Measurements from ENCODE around the gene PSMG1.
A peak's percentile ranks its signal among the peaks of the same experiment; 100 is the strongest.
"Not testable (repeated sequence)": the region's sequence is repeated elsewhere in the genome, so short reads cannot be mapped to it uniquely, and the experiment has no call there.

The PSMG1 gene

DNA sequence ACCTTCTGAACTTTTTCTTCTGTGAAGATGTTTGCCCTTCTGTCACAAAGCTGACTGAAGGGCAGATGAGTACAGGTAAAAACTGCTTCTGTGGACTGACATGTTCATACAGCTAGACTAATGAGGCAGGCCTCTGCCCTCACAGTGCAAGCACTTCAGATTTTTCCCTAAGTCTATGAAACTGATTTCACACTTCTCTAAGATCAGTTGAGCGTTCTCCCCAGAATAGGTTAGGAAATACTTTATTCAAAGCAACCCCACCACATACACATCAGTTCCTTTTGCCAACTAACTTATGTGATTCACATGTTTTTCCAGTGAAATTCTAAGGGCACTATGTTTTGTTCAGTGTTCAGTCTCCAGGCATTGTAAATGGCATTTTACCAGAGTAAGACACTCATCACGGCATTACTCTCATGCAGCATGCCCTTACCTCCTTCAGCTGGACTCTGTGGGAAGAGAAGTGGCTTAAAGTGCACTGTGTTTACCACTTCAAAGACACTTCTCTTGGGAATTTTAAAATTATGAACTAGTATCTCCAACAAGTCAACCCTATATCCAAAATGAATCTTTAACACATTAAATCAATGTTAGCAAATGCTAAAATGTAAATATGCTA lies 5.4 kb upstream of the PSMG1 start:
- no peak for DNase-seq (ENCODE audit: low read depth in 2 of 2)

DNA sequence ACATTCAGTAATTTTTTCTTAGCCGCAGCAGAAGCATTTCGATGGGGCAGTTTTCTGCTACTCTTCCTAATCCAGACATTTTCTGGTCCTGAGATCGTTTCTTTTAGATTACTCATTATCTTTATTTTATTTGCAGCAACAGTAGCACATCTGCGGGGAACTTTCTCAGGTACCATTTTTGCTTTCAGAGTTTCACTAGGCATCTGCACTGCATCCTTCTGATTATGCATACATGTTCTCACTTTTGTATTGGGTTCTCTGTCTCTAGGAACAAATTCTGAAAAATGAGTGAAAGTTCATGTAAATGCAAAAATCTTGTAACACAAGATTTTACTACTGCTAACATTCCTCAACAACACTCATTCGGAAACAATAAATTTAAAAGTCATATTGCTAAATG lies 3.9 kb upstream of the PSMG1 start:
- DNase-seq (ENCODE audit: low read depth in 2 of 2): no peak

DNA sequence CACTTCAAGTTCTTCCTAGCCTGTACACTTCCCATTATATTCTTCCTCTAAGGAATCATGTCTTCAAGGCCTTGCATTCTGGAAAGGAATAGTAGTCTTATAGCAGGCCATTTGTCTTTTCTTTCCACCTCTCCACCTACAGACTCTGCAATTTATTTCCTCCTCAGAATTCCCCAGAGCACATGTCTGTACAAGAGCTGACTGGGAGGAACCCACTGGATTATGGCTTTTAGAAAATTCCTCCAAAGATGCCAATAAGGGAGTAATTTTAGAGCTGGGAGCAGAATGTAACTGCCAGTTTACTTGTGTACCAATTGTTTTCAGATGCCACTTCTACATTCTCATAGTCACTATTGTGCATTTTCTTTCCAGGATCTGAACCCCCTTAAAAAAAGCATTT lies 3.4 kb upstream of the PSMG1 start:
- no peak for DNase-seq (ENCODE audit: low read depth in 2 of 2)

DNA sequence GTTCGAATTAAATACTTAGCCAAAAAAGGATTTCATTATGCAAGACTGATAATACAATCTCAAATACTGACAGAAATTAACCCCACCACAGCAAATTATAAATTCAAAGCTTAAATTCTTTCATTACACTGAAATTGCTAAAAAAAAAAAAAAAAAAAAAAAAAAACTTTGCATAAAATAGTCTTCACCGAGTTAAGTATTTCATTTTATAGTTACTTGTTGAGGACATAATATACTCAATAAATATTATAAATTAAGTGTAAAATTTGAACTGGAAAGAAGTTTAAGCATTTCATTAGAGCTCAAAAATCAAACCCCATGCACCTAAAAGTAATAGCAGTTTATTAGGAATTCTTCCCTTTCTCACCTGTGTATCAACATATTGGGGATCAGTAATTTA lies 1.9 kb upstream of the PSMG1 start:
- no peak for DNase-seq (ENCODE audit: low read depth in 2 of 2)

DNA sequence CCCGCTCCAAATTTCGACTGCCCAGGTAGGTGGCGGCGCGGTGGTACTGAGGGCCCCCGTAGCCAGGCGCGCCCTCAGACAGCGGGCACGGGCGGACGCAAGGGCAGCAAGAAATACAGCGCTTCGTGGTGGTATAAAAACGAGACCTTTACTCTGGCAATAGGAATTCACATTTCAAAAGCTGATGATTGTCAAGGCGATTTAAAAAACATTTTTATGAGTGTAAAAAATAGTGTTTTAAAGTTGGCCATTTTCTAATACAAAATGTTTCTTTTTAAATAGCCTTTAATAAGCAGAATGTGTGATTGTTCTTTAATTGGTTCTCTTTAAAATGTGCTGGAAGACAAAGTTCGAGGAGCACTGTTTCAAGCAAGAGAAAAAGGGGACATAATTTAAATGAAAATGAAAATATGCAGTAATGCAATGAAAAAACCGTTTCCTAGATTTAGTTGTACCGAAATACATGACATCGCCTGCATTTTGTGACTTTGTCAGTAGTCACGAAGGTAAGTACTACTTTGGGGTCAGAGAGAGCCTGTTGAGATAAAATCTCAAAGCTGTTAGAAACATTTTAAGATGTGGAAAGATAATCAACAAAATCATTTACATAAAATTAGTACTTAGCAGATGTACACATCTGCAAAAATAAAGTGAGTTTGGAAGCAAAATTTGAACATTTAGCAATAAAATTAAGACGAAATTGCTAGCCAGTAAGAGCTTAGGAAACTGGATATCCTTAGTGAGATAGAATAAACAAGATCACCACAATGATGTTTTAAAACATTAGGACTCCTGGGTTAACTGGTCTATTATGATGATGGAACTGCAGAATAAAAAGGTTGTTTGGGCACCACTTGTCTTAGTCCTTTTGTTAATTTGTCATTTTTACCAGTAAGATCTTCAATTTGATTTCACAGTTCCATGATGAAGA lies 1.1 kb upstream of the PSMG1 start:
- DNase-seq (ENCODE audit: low read depth in 2 of 2): no peak

DNA sequence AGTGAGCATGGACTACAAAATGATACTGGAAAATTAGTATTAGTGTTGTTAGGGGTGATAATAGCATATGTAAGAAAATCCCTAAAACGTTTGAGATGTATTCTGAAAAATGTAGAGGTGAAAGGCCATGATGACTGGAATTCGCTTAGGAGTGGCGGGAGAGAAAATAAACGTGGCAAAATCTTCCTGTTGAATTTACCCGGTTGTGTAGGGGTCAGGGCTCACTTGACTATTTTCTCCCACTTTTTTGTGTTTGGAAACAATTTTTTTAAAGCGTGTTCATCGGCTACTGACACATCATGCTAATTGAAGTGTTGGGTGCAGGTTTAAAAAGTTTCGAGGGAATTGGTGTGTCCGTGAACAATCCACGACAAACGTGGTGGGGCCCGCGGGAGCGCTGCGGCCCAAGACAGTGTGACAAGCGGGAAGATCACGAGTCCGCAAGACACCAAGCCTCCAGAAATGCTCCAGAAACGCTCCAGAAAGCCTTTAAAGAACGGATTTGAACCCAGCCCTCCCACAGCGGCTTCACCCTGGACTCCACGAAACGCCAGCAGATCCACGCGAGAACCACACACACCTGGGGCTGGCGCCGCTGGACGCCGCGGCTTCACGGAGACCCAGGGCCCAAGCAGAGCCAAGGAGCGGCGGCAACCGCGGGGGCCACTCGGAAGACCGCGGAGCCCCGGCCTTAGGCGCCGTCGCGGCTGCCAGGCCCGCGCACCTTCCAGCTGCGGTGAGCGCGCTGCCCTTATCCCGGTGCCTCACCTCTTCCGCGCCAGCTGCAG lies 573 bp downstream of the PSMG1 start:
- peak in 1 of 2 donors; percentile 8 for DNase-seq (ENCODE audit: low read depth in 2 of 2)

DNA sequence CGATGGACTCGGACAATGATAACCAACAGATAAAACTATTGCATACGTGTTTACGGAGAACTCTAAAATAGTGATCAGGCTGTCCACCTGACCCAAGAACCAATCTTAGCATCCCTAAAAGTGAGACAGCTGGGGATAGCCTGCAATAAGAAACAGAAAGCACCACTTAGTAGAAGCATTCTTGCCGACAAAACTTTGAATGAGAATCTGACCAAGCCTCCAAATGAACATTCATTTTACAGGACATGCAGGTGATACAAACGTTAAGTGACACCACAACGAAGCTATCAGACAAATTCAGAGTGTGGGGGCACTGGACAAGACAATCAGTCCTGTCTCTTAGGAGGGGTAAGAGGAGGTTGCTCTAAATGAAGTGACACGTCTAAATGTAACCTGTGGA lies 1.2 kb downstream of the PSMG1 start:
- DNase-seq (ENCODE audit: low read depth in 2 of 2): no peak

DNA sequence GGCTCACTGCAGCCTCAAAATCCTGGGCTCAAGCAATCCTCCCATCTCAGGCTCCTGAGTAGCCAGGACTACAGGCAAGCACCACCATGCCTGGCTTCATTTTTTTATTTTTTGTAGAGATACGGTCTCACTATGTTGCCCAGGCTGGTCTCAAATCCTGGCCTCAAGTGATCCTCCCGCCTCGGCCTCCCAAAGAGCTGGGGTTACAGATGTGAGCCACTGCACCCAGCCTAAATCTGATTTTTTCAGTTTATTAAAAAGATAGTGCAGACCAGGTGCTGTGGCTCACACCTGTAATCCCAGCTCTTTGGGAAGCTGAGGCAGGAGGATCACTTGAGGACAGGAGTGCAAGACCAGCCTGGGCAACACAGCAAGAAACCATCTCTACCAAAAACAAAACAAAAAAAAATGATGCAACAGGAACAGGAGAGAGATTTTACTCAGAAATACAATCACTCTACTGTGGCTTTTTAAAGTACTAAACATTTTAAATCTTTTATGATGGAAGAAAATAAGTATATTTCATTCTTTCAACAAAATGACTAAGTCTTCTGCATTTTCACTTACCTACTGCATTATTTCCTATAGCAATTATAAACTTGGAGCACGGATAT lies 1.9 kb downstream of the PSMG1 start:
- DNase-seq (ENCODE audit: low read depth in 2 of 2): no peak

DNA sequence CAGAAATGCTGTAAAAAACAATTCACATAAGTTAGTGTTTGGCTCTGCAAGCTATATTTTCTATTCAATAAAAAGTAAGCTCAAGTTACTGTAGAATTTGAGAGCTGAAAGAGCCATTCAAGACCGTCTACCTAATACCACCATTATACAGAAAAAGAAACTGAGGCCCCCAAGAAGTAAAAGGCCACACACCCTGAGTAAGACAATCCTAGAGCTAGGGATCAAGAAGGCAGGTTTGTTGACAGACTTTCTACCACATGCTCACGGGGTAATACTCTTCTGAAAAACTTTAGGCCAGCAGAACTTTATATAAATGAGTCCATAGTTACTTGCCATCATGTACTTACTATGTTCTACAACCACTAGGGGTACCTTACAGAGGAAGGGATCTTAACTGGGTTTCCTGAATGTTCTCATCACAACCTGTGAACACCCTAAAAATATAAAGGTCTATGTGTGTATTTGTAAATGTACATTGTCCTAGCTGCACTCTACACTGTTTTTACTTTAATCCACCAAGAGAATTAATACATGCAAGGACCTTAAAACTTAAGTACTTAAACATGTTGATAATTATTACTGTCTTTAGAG lies 2.7 kb downstream of the PSMG1 start:
- no peak for DNase-seq (ENCODE audit: low read depth in 2 of 2)

DNA sequence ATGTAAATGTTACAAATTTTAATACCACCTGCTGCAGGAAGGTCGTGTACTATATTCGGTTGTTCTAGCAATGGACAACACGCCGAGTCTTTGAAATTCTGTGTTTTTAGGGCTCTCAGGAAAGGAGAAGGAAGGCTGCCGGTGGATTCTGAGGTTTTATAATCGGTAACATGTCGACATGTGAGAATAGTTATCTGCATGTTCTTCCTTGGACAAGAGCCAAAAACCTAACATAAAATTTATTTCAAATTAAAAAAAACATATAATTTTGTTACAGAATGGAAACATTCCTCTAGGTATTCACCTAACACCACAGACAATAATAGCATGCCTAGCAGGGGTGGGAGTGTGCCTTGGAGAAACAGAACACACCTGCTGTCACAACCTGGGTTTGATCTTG lies 4.8 kb downstream of the PSMG1 start:
- DNase-seq (ENCODE audit: low read depth in 2 of 2): no peak

DNA sequence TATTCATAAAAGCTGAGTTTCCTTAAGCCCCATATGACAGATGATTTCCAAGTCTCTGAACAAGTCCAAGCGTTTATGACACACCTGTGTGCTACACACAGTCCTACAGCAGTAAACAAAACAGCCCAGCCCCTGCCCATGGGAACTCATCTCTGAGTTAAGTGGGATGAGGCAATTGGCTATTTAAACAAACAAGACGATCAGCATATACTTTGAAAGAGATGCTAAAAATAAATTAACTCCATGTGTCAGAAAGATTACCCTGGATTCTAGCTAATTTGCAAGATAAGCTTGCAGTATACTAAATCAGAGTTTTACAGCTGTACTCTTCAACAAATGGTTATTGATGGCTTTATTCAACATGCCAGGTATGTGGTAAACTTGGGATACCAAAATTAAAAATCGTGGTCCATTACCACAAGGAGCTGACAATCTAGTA lies 7.0 kb downstream of the PSMG1 start:
- DNase-seq (ENCODE audit: low read depth in 2 of 2): no peak

DNA sequence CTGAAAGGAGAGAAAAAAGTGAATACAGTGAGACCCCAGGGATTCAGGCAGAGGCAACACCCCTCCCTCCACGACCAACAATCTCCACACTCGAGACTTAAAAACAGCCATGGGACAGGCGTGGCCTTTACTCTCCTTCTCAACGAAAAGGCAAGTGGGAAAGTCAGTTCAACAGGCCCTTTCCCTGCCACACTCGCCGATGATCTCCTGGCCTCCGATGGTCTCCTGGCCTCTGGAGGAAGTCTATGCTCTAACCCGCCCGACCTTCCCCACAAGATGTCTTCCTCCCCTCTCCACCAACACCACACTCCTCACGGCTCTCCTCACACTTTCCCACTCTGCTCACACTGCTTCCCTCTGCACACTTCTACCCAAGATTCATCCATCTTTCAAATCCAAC lies 7.6 kb downstream of the PSMG1 start:
- DNase-seq (ENCODE audit: low read depth in 2 of 2): no peak

DNA sequence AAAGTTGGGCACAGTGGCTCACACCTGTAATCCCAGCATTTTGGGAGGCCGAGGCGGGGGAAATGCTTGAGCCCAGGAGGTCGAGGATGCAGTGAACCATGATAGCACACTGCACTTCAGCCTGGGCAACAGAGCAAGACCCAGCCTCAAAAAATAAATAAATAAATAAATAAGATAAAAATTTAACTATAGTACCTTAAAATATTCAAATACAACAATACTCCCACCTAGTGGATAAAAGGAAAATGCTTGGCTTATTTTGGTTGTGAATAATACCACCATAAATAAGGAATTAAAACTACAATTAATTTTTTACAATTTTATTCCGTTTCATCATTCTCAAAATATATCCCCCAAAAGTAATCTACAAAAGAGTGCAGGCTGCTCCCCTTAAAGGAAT lies 8.1 kb downstream of the PSMG1 start:
- DNase-seq (ENCODE audit: low read depth in 2 of 2): no peak

DNA sequence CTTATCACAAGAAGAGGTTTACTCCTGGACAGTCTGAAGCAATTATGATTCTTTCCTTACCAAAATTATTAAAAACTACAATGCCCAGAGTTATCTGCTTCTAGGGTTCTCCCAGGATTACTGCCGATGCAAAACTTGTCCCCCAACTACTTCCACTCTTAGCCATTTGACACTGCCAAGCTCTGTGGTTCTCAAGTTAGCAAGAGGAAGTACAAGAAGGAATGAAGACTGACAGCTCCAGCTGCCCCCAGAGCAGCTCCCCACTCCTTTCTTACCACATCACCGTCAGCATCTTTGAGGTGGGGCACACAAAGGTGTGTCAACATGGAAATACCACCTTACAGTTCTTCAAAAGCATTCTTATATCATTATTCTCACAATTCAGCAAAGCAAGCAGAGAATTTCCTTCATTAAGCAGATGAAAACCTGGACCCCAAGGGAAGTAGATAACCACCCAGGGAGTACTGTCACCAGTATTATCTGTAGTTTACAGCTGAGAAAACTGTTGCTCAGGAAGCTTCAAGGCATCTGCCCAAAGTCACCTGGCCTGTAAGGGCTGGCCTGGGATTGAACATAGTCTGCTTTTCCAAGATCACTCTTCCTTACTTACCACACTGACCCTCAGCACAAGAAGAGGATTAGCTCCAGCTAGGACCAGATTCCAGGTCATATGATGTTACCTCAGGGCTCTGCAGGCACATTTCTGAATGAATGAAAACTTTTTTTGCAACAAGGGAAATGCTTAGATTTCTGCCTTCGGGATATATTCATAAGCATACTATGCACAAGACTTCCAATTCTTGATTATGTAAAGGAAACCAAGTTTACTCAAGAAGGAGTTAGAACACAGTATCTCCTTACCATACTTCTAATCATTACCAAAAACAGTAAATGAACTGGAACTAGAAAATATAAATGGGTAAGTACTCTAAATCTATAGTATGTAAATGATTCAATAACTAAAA lies 9.3 kb downstream of the PSMG1 start:
- no peak for DNase-seq (ENCODE audit: low read depth in 2 of 2)

DNA sequence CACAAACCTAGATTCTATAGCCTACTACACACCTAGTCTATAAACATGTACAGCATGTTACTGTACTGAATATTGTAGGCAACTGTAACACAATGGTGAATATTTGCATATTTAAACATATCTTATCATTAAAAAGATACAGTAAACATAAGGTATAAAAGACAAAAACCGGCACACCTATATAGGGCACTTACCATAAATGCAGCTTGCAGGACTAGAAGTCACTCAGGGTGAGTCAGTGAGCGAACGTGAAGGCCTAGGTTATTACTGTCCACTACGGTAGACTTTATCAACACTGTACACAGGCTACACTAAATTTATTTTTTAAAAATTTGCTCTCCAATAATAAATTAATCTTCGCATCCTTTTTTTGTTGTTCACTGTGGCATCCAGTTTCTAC lies 13.3 kb downstream of the PSMG1 start:
- DNase-seq (ENCODE audit: low read depth in 2 of 2): no peak

DNA sequence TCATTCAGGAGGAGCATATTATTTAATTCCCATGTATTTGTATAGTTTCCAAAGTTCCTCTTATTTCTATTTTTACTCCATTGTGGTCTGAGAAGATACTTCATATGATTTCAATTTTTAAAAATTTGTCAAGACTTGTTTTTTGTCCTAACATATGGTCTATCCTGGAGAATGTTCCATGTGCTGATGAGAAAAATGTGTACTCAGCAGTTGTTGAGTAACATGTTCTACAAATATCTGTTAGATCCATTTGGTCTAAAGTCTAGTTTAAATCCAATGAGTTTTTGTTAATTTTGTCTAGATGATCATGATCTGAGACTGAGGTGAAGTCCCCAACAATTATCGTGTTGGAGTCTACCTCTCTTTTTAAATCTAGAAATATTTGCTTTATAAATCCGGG lies 14.5 kb downstream of the PSMG1 start:
- DNase-seq (ENCODE audit: low read depth in 2 of 2): no peak

DNA sequence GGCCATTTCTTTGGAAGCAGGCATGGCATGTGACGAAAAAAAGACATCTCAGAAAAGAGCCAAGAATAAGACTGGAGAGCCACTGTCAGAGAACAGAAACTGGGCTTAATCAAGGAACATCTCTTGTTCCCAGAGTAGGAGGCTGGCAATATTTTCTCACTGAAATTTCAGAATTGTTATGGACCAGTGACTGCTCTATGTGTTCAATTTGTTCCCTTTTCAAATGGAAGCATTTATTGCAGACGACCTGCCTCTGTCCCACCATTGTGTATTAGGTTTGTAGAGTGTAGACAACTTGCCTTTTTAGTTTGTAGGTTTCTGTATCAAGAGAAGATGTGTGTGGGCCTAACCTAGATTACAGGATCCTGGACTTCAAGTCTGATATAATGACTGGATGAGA lies 18.7 kb downstream of the PSMG1 start:
- no peak for DNase-seq (ENCODE audit: low read depth in 2 of 2)

DNA sequence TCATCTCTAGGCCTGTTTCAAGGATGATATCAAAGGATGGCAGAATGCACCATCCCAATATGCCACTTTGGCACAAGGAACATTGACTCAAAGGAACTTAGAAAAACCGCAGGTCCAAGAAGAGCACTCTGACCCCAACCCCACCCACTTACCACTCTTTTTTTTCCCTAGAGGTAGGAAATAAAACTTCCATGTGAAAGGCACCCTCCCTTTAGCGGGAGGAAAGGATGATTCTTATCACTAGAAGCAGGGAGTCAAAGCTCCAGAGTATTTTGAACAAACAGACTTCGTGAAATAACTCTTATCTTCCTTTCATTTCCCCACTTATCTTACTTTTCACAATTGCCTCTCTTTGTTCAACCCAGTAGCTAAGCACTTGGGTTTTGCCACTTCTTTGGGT lies 22.2 kb downstream of the PSMG1 start:
- DNase-seq (ENCODE audit: low read depth in 2 of 2): no peak

DNA sequence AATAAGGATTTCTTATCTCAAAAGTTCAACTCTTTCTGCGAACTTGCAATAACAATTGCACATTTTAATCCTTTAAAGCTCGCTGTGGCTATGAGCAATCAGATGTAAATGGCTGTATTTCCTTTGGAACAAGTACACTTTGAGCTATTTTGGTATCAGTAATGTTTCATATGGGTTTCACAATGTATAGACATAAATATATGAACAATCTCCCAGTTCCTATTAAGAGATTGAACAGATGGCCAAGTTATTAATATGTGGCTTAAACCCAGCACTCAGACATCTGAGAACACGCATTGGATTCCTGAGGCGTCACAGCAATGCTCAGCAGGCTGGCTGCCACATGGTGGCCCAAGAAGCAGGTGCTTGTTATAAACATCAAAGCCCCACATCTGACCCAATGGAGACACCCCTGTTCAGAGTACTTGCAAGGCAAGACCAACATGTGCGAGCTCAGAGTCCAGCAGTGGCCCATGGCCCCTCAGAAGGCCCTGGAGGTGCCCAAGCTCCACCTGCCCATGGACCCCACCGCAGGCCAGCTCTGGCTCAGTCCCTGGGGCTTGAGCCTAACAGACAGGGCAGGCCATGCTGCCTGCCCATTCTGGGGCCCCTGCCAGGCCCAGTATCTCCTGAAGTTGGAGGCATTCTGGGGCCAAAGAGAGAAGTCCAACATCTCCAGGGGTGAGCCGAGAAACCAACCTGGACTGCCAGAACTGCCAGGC lies 23.7 kb downstream of the PSMG1 start:
- DNase-seq (ENCODE audit: low read depth in 2 of 2): no peak

DNA sequence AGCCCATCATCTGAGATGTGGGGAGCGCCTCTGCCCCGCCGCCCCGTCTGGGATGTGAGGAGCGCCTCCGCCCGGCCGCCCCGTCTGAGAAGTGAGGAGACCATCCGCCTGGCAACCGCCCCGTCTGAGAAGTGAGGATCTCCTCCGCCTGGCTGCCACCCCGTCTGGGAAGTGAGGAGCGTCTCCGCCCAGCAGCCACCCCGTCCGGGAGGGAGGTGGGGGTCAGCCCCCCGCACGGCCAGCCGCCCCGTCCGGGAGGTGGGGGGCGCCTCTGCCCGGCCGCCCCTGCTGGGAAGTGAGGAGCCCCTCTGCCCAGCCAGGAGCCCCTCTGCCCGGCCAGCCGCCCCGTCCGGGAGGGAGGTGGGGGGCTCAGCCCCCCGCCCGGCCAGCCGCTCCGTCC lies 26.0 kb downstream of the PSMG1 start:
- DNase-seq (ENCODE audit: low read depth in 2 of 2): not testable (repeated sequence)

Measured in stimulated activated CD4-positive, alpha-beta T cell treated with anti-CD3 and anti-CD28 coated beads, Interleukin-1b, Interleukin-23, amount 100 ng/mL, for 4 hours (primary cell).